WTC11 (cell line): ENCODE results near the gene USP11. TPM values are rescaled to one million over a fixed set of nuclear protein-coding genes. Genes with fewer than 3 reads are reported as not detected.

Source experiments
- ATAC-seq: fragments of 200-7000 bp; cut with Tn5 transposase; 2 replicates; pipeline ENCODE4 v1.10.0; 2021; ENCODE audit warnings: mild to moderate bottlenecking, moderate library complexity
- CTCF ChIA-PET: fragments of 300-600 bp; sonication (Branson Sonifier 250); formaldehyde crosslinking; loops from one replicate; lab custom pipeline; 2021; ENCODE audit warnings: antibody characterized with exemption; lab: Charles Lee
- POLR2A ChIA-PET: fragments of 350-600 bp; sonication (Branson Sonifier 250); formaldehyde crosslinking; loops from one replicate; lab custom pipeline; 2021; ENCODE audit warnings: antibody characterized with exemption; lab: Charles Lee
- DNase-seq: peaks from one replicate; pipeline ENCODE4 v3.0.0; 2021; ENCODE audit warnings: low spot score
- H3K27ac Mint-ChIP-seq: 2 replicates; pipeline ENCODE4 v1.8.0; 2021; ENCODE audit warnings: mixed read lengths
- H3K27me3 Mint-ChIP-seq: 2 replicates; pipeline ENCODE4 v1.8.0; 2021; ENCODE audit warnings: low read depth, mild to moderate bottlenecking, moderate library complexity, mixed read lengths
- H3K36me3 Mint-ChIP-seq: 2 replicates; pipeline ENCODE4 v1.8.0; 2021; ENCODE audit warnings: mixed read lengths
- H3K4me1 Mint-ChIP-seq: 2 replicates; pipeline ENCODE4 v1.8.0; 2022; ENCODE audit warnings: mixed read lengths
- H3K4me3 Mint-ChIP-seq: 2 replicates; pipeline ENCODE4 v1.8.0; 2021; ENCODE audit warnings: mild to moderate bottlenecking, moderate library complexity, mixed read lengths
- H3K9me3 Mint-ChIP-seq: 2 replicates; pipeline ENCODE4 v1.8.0; 2021; ENCODE audit warnings: mixed read lengths
- AFF4 ChIP-seq: sonication (generic); formaldehyde crosslinking; IDR thresholded peaks from 2 replicates; pipeline ENCODE4 v1.8.1; 2023; ENCODE audit warnings: mild to moderate bottlenecking, missing genetic modification reagents, borderline replicate concordance
- AR ChIP-seq: fragments of 250-450 bp; sonication (Bioruptor Pico); IDR thresholded peaks from 2 replicates; pipeline ENCODE4 v1.9.0; 2021; ENCODE audit warnings: mild to moderate bottlenecking
- ARID4B ChIP-seq: sonication (generic); formaldehyde crosslinking; IDR thresholded peaks from 2 replicates; pipeline ENCODE4 v1.8.0; 2023; ENCODE audit warnings: missing genetic modification reagents, mild to moderate bottlenecking, borderline replicate concordance
- E2F1 ChIP-seq: sonication (generic); formaldehyde crosslinking; IDR thresholded peaks from 2 replicates; pipeline ENCODE4 v1.8.0; 2022; ENCODE audit warnings: mild to moderate bottlenecking, missing genetic modification reagents
- ELF4 ChIP-seq: sonication (generic); formaldehyde crosslinking; IDR thresholded peaks from 2 replicates; pipeline ENCODE4 v1.8.1; 2022; ENCODE audit warnings: low read depth, mild to moderate bottlenecking, moderate library complexity, missing genetic modification reagents
- ESRRA ChIP-seq: sonication (generic); formaldehyde crosslinking; IDR thresholded peaks from 2 replicates; pipeline ENCODE4 v1.8.1; 2022; ENCODE audit warnings: mild to moderate bottlenecking, missing genetic modification reagents, borderline replicate concordance
- JUN ChIP-seq: sonication (generic); formaldehyde crosslinking; IDR thresholded peaks from 2 replicates; pipeline ENCODE4 v1.8.0; 2023; ENCODE audit warnings: mild to moderate bottlenecking, missing genetic modification reagents
- MAX ChIP-seq: sonication (generic); formaldehyde crosslinking; IDR thresholded peaks from 2 replicates; pipeline ENCODE4 v1.8.0; 2022; ENCODE audit warnings: mild to moderate bottlenecking, missing genetic modification reagents
- NFE2L1 ChIP-seq: sonication (generic); formaldehyde crosslinking; IDR thresholded peaks from 2 replicates; pipeline ENCODE4 v1.8.1; 2023; ENCODE audit warnings: missing genetic modification reagents
- NFYB ChIP-seq: sonication (generic); formaldehyde crosslinking; conservative IDR thresholded peaks from 2 replicates; pipeline ENCODE4 v1.8.0; 2022; ENCODE audit warnings: low read depth, missing genetic modification reagents
- NR2C2 ChIP-seq: sonication (generic); formaldehyde crosslinking; IDR thresholded peaks from 2 replicates; pipeline ENCODE4 v1.8.0; 2022; ENCODE audit warnings: mild to moderate bottlenecking, missing genetic modification reagents
- OVOL2 ChIP-seq: fragments of 250-450 bp; sonication (Bioruptor Pico); IDR thresholded peaks from 2 replicates; pipeline ENCODE4 v1.9.0; 2021; ENCODE audit warnings: mild to moderate bottlenecking, borderline replicate concordance
- PRDM15 ChIP-seq: sonication (generic); formaldehyde crosslinking; IDR thresholded peaks from 2 replicates; pipeline ENCODE4 v1.8.0; 2022; ENCODE audit warnings: missing genetic modification reagents
- SMAD3 ChIP-seq: sonication (generic); formaldehyde crosslinking; IDR thresholded peaks from 2 replicates; pipeline ENCODE4 v1.8.0; 2022; ENCODE audit warnings: missing genetic modification reagents, mild to moderate bottlenecking, borderline replicate concordance
- SP1 ChIP-seq: sonication (generic); formaldehyde crosslinking; conservative IDR thresholded peaks from 2 replicates; pipeline ENCODE4 v1.8.1; 2022; ENCODE audit warnings: missing genetic modification reagents
- ZNF263 ChIP-seq: sonication (generic); formaldehyde crosslinking; IDR thresholded peaks from 2 replicates; pipeline ENCODE4 v1.8.1; 2022; ENCODE audit warnings: low read depth, mild to moderate bottlenecking, moderate library complexity, missing genetic modification reagents
- ZNF512 ChIP-seq: sonication (generic); formaldehyde crosslinking; IDR thresholded peaks from 2 replicates; pipeline ENCODE4 v1.8.1; 2022; ENCODE audit warnings: missing genetic modification reagents, borderline replicate concordance
- ZNF671 ChIP-seq: fragments of 250-450 bp; sonication (Bioruptor Pico); IDR thresholded peaks from 2 replicates; pipeline ENCODE4 v1.8.0; 2021; ENCODE audit warnings: mild to moderate bottlenecking
- total RNA-seq: library from RNA; stranded (reverse); gene quantifications from 3 replicates; pipeline ENCODE4 v1.2.3, GENCODE V29; 2021

Gene USP11
- total RNA-seq, 1 experiment from 2014 or later: 86.8 TPM

GRCh38 chrX:47208108-47208507 lies 24.7 kb upstream of the USP11 start:
- no peak for TF ChIP-seq AFF4
- TF ChIP-seq ZNF671 (CRISPR knock-in tag): no peak
- no peak for TF ChIP-seq ELF4
- no peak for TF ChIP-seq NR2C2 (CRISPR knock-in tag)
- TF ChIP-seq NFYB (CRISPR knock-in tag): no peak
- no peak for TF ChIP-seq ARID4B (CRISPR knock-in tag)
- no peak for TF ChIP-seq PRDM15 (CRISPR knock-in tag)
- TF ChIP-seq ZNF263: no peak
- no peak for TF ChIP-seq JUN
- TF ChIP-seq ZNF512 (CRISPR knock-in tag): no peak
- TF ChIP-seq ESRRA (CRISPR knock-in tag): no peak
- no peak for TF ChIP-seq OVOL2 (CRISPR knock-in tag)
- TF ChIP-seq AR (CRISPR knock-in tag): no peak
- TF ChIP-seq E2F1 (CRISPR knock-in tag): no peak
- no peak for TF ChIP-seq MAX (CRISPR knock-in tag)
- TF ChIP-seq SMAD3 (CRISPR knock-in tag): no peak
- no peak for TF ChIP-seq NFE2L1 (CRISPR knock-in tag)
- TF ChIP-seq SP1 (CRISPR knock-in tag): no peak
- DNase-seq (no peak), ATAC-seq (no peak)
- no peak overlapping the region for H3K27ac Mint-ChIP-seq
- H3K27me3 Mint-ChIP-seq: no peaks in the 10 kb centered on the region
- peaks cover 81% of the 10 kb centered on the region for H3K36me3 Mint-ChIP-seq
- POLR2A ChIA-PET: no interaction called here
- CTCF ChIA-PET: no interaction called here
- no peaks in the 10 kb centered on the region for H3K4me1 Mint-ChIP-seq
- no peaks in the 10 kb centered on the region for H3K9me3 Mint-ChIP-seq
- H3K4me3 Mint-ChIP-seq: no peak overlapping the region
